H9 (cell line): ENCODE measurements around the gene CATSPERB. TPM values are rescaled to one million over a fixed set of nuclear protein-coding genes. Genes with fewer than 3 reads are reported as not detected.

ENCODE experiments used
- DNase-seq: peaks from one replicate; pipeline ENCODE4 v3.0.0-alpha.2; 2017
- H2AFZ ChIP-seq: one replicate; pipeline ENCODE4 v1.6.1; 2013; ENCODE audit warnings: mild to moderate bottlenecking, low read length, control low read depth, moderate library complexity
- H2AK5ac ChIP-seq: 2 replicates; pipeline ENCODE4 v1.6.1; 2013; ENCODE audit warnings: low read length, control low read depth, mixed read lengths; ENCODE audit not compliant: insufficient read length
- H2BK120ac ChIP-seq: one replicate; pipeline ENCODE4 v1.6.1; 2013; ENCODE audit warnings: low read depth, mild to moderate bottlenecking, low read length, control low read depth, inconsistent platforms; ENCODE audit not compliant: poor library complexity, severe bottlenecking
- H2BK12ac ChIP-seq: 2 replicates; pipeline ENCODE4 v1.6.1; 2013; ENCODE audit warnings: low read length, control low read depth, mixed read lengths, low read depth; ENCODE audit not compliant: insufficient read length
- H2BK15ac ChIP-seq: 2 replicates; pipeline ENCODE4 v1.6.1; 2013; ENCODE audit warnings: low read depth, low read length, control low read depth
- H2BK20ac ChIP-seq: one replicate; pipeline ENCODE4 v1.6.1; 2013; ENCODE audit warnings: low read depth, mild to moderate bottlenecking, low read length, control low read depth, inconsistent platforms; ENCODE audit not compliant: poor library complexity, severe bottlenecking
- H2BK5ac ChIP-seq: 2 replicates; pipeline ENCODE4 v1.6.1; 2013; ENCODE audit warnings: low read length, control low read depth, mixed read lengths; ENCODE audit not compliant: insufficient read length
- H3K14ac ChIP-seq: 2 replicates; pipeline ENCODE4 v1.6.1; 2013; ENCODE audit warnings: low read length, control low read depth; ENCODE audit not compliant: insufficient read depth
- H3K18ac ChIP-seq: 2 replicates; pipeline ENCODE4 v1.6.1; 2013; ENCODE audit warnings: low read depth, mild to moderate bottlenecking, mixed read lengths, low read length, control low read depth; ENCODE audit not compliant: insufficient read length
- H3K23ac ChIP-seq: 2 replicates; pipeline ENCODE4 v1.6.1; 2013; ENCODE audit warnings: low read length, control low read depth, mixed read lengths, low read depth; ENCODE audit not compliant: insufficient read length
- H3K23me2 ChIP-seq: 2 replicates; pipeline ENCODE4 v1.6.1; 2013; ENCODE audit warnings: low read depth, mild to moderate bottlenecking, mixed read lengths, low read length, control low read depth; ENCODE audit not compliant: insufficient read length, poor library complexity, severe bottlenecking
- H3K27ac ChIP-seq: 2 replicates; pipeline ENCODE4 v1.5.1; 2013; ENCODE audit warnings: low read length, control low read depth, mixed read lengths, low read depth; ENCODE audit not compliant: insufficient read length
- H3K27me3 ChIP-seq: 2 replicates; pipeline ENCODE4 v1.6.1; 2013; ENCODE audit warnings: low read length, control low read depth, inconsistent platforms; ENCODE audit not compliant: insufficient read depth
- H3K4ac ChIP-seq: 2 replicates; pipeline ENCODE4 v1.6.1; 2013; ENCODE audit warnings: low read depth, mild to moderate bottlenecking, control low read depth, inconsistent platforms, low read length, moderate library complexity
- H3K4me1 ChIP-seq: 2 replicates; pipeline ENCODE4 v1.6.1; 2013; ENCODE audit warnings: low read length, control low read depth, inconsistent platforms; ENCODE audit not compliant: insufficient read depth
- H3K4me2 ChIP-seq: 2 replicates; pipeline ENCODE4 v1.6.1; 2013; ENCODE audit warnings: low read length, control low read depth, mixed read lengths; ENCODE audit not compliant: insufficient read length, insufficient read depth
- H3K56ac ChIP-seq: 2 replicates; pipeline ENCODE4 v1.6.1; 2013; ENCODE audit warnings: low read depth, mild to moderate bottlenecking, mixed read lengths, low read length, control low read depth; ENCODE audit not compliant: insufficient read length
- H3K79me1 ChIP-seq: 2 replicates; pipeline ENCODE4 v1.6.1; 2013; ENCODE audit warnings: low read depth, mild to moderate bottlenecking, moderate library complexity, low read length, control low read depth, inconsistent platforms; ENCODE audit not compliant: insufficient read depth, poor library complexity, severe bottlenecking
- H3K79me2 ChIP-seq: 2 replicates; pipeline ENCODE4 v1.6.1; 2013; ENCODE audit warnings: low read length, control low read depth, inconsistent platforms; ENCODE audit not compliant: insufficient read depth
- H3K9ac ChIP-seq: 2 replicates; pipeline ENCODE4 v1.6.1; 2013; ENCODE audit warnings: low read length, control low read depth, mixed read lengths; ENCODE audit not compliant: insufficient read length; ENCODE audit errors: extremely low read depth
- H3K9me3 ChIP-seq: one replicate; pipeline ENCODE4 v1.6.1; 2013; ENCODE audit warnings: low read depth, low read length, inconsistent platforms; ENCODE audit not compliant: control insufficient read depth
- H3T11ph ChIP-seq: one replicate; pipeline ENCODE4 v1.6.1; 2013; ENCODE audit warnings: mild to moderate bottlenecking, low read length, control low read depth, inconsistent platforms
- H4K20me1 ChIP-seq: one replicate; pipeline ENCODE4 v1.6.1; 2013; ENCODE audit not compliant: control insufficient read depth, insufficient read length, insufficient read depth
- H4K5ac ChIP-seq: 2 replicates; pipeline ENCODE4 v1.6.1; 2013; ENCODE audit warnings: low read depth, mild to moderate bottlenecking, mixed read lengths, low read length, control low read depth; ENCODE audit not compliant: insufficient read length
- H4K8ac ChIP-seq: replicated peaks from 2 replicates; pipeline ENCODE4 v1.6.1; 2013; ENCODE audit warnings: low read length, control low read depth, mixed read lengths, low read depth; ENCODE audit not compliant: insufficient read length
- H4K91ac ChIP-seq: 2 replicates; pipeline ENCODE4 v1.6.1; 2013; ENCODE audit warnings: low read depth, mild to moderate bottlenecking, moderate library complexity, mixed read lengths, low read length, control low read depth; ENCODE audit not compliant: insufficient read length
- H3K27ac Mint-ChIP-seq, 3 experiments: 2 replicates in 2 of 3; 3 replicates in 1 of 3; pipeline ENCODE4 v1.8.0; 2020 to 2021; ENCODE audit warnings: mixed read lengths in 3 of 3, mild to moderate bottlenecking in 1 of 3, moderate library complexity in 1 of 3
- H3K27me3 Mint-ChIP-seq: 2 replicates; pipeline ENCODE4 v1.8.0; 2021; ENCODE audit warnings: low read depth, mild to moderate bottlenecking, moderate library complexity, mixed read lengths
- H3K36me3 Mint-ChIP-seq, 3 experiments: 2 replicates in 2 of 3; 3 replicates in 1 of 3; pipeline ENCODE4 v1.8.0; 2020 to 2021; ENCODE audit warnings: low read depth in 3 of 3, mixed read lengths in 3 of 3; ENCODE audit not compliant: insufficient read depth in 1 of 3
- H3K4me1 Mint-ChIP-seq, 2 experiments: 2 replicates each; pipeline ENCODE4 v1.8.0; 2020; ENCODE audit warnings: mixed read lengths in 2 of 2
- H3K4me3 Mint-ChIP-seq, 2 experiments: 2 replicates in 1 of 2; 3 replicates in 1 of 2; pipeline ENCODE4 v1.8.0; 2020 to 2021; ENCODE audit warnings: mild to moderate bottlenecking in 2 of 2, mixed read lengths in 2 of 2, moderate library complexity in 1 of 2
- H3K9me3 Mint-ChIP-seq, 2 experiments: 2 replicates in 1 of 2; 3 replicates in 1 of 2; pipeline ENCODE4 v1.8.0; 2020; ENCODE audit warnings: mild to moderate bottlenecking in 2 of 2, mixed read lengths in 2 of 2, moderate library complexity in 1 of 2
- WGBS: extraction: QIAGEN DNeasy Blood & Tissue Kit; methylation state at CpG from one replicate; pipeline ENCODE4 v1.1.7; 2013; ENCODE audit warnings: missing lambda C conversion rate, low lambda C conversion rate, mixed read lengths; ENCODE audit not compliant: insufficient read length; ENCODE audit errors: extremely low coverage; 5-methylcytosine and 5-hydroxymethylcytosine counted together
- total RNA-seq: library from RNA; stranded (reverse); gene quantifications from 2 replicates; pipeline ENCODE4 v1.2.1, GENCODE V29; 2021
- TF ChIP-seq, protein P1 (sequence below): fragments of 200-600 bp; sonication (generic); conservative IDR thresholded peaks from 3 replicates; pipeline ENCODE4 v1.8.0; 2021; ENCODE audit warnings: antibody characterized with exemption, mild to moderate bottlenecking

Gene CATSPERB
- total RNA-seq, 1 experiment from 2014 or later = 0.48 TPM

DNA sequence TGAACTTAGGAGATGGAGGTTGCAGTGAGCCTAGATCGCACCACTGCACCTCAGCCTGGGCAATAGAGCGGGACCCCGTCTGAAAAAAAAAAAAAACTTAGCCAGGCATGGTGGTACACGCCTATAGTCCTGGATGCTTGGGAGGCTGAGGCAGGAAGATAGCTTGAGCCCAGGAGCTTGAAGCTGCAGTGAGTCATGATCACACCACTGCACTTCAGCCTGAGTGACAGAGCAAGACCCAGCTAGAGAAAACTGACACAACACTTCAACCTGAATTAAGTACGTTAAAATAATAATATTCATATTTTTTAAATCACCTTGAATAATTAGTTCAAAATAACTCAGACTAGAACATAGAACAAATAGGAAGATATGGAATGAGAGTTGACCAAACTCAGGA, 5.7 kb upstream of the CATSPERB start:
- no peak overlapping the region for H3K4ac ChIP-seq
- no CpG with 5 or more reads among the region's 5 CpGs for WGBS
- no peak overlapping the region for H3K14ac ChIP-seq
- H3K27ac Mint-ChIP-seq = no peak overlapping the region
- no peaks in the 10 kb centered on the region for H3K23me2 ChIP-seq
- H3K9me3 ChIP-seq = no peaks in the 10 kb centered on the region
- no peak overlapping the region for H2BK5ac ChIP-seq
- no peaks in the 10 kb centered on the region; the same call in 1 of the 2 replicates for H3K27me3 Mint-ChIP-seq
- TF ChIP-seq, protein P1, sequence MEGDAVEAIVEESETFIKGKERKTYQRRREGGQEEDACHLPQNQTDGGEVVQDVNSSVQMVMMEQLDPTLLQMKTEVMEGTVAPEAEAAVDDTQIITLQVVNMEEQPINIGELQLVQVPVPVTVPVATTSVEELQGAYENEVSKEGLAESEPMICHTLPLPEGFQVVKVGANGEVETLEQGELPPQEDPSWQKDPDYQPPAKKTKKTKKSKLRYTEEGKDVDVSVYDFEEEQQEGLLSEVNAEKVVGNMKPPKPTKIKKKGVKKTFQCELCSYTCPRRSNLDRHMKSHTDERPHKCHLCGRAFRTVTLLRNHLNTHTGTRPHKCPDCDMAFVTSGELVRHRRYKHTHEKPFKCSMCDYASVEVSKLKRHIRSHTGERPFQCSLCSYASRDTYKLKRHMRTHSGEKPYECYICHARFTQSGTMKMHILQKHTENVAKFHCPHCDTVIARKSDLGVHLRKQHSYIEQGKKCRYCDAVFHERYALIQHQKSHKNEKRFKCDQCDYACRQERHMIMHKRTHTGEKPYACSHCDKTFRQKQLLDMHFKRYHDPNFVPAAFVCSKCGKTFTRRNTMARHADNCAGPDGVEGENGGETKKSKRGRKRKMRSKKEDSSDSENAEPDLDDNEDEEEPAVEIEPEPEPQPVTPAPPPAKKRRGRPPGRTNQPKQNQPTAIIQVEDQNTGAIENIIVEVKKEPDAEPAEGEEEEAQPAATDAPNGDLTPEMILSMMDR = no peak
- H4K5ac ChIP-seq = no peak overlapping the region
- no peak overlapping the region for H4K91ac ChIP-seq
- H2BK15ac ChIP-seq = no peak overlapping the region
- no peak overlapping the region for H3K27ac ChIP-seq
- no peaks in the 10 kb centered on the region for H3K9me3 Mint-ChIP-seq
- H3K27me3 ChIP-seq = no peaks in the 10 kb centered on the region
- H2BK20ac ChIP-seq = no peak overlapping the region
- H2BK12ac ChIP-seq = no peak overlapping the region
- H3K56ac ChIP-seq = no peak overlapping the region
- no peak overlapping the region for H3K23ac ChIP-seq
- no peaks in the 10 kb centered on the region for H3K4me1 ChIP-seq
- no peaks in the 10 kb centered on the region for H3K36me3 Mint-ChIP-seq
- H3K79me1 ChIP-seq = no peaks in the 10 kb centered on the region
- no peak overlapping the region for H3K4me2 ChIP-seq
- H3T11ph ChIP-seq = no peak overlapping the region
- H3K9ac ChIP-seq = no peak overlapping the region
- H3K79me2 ChIP-seq = no peaks in the 10 kb centered on the region
- no peak overlapping the region for H4K8ac ChIP-seq
- no peak overlapping the region for H2AK5ac ChIP-seq
- H3K4me1 Mint-ChIP-seq = no peaks in the 10 kb centered on the region
- H4K20me1 ChIP-seq = no peaks in the 10 kb centered on the region
- H2AFZ ChIP-seq = no peak overlapping the region
- H3K4me3 Mint-ChIP-seq = no peak overlapping the region
- no peak for DNase-seq
- no peak overlapping the region for H3K18ac ChIP-seq
- no peak overlapping the region for H2BK120ac ChIP-seq
